NCI-H1436 treated with DMSO at 0.1 percent for 48 hours (cell line): ENCODE results near the gene ZNF862.
"Not testable (repeated sequence)": the region's sequence is repeated elsewhere in the genome, so short reads cannot be mapped to it uniquely, and the experiment has no call there.

Source experiments
- DNase-seq: peaks from one replicate; lab custom pipeline; 2025; lab: John Stamatoyannopoulos, UW

ZNF862 gene

DNA sequence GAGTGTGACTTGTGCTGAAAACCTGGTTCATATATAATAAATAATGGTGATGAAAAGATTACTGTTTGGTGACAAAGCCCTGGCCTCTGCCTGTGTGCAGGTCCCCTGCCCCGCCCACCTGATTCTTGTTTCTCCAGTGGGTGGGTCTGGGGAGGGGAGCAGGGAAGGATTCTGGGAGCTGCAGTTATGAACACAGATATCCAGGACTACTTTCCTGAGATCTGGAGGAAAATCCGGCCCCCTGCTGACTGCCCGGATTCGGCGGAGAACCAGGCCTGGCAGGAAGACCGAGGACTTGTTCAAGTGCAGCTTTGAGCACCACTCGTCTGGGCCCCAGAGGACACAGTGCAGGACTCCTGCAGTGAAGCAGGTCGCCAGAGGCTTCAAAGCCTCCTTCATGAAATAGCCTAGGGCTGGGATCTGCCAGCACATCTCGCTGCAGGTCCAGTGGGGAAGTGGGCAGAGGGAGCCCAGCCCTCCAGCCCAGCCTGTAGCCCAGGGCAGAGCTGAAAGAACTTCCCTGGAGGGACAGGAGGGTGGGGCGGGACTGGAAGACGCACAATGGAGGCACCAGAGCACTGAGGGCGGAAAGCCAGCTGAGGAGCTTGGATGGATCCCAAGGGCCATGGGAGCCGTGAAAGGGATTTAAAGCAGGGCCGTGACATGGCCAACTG lies 42.6 kb downstream of the ZNF862 start:
- DNase-seq, result no peak

DNA sequence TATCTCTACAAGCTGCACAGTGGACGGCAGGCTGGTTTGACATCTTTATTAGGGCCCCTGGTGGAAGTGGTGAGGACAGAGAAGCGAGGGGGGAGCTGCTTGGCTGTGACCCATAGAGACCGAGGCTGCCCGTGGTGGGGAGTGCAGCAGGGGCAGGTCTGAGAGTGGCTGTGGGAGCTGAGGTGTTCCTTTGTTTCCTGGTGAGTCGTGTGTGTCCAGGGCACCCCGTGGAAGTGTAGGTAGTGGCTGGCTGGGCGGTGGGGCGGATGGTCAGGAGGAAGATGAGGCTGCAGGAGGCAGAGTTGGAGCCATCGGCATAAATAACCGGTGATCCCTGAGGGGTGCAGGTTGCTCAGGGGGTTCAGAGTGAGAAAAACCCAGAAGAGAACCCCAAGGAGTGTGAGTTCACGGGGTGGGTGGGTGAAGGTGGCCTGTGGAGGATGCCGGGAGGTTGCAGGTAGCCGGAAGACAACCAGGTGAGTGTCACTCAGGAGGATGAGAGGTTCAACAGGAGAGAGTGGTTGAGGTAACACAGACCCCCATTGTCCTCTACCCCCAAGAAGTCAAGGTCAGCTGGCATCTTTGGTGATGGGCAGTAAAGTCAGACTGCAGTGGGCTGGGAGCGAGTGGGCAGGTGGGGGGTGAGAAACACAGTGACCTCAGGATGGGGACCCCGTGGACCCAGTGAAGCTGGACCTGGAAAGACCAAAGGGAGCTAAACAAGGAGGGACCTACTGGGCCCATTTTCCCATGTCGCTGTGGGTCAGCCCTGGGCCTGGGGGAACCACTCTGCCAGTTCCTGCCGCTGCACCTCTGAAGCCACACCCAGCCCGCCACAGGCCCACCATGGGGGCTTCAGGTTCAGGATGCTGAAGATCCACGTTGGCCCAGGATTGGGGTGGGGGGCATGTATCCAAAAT lies 43.4 kb downstream of the ZNF862 start:
- DNase-seq, result no peak

DNA sequence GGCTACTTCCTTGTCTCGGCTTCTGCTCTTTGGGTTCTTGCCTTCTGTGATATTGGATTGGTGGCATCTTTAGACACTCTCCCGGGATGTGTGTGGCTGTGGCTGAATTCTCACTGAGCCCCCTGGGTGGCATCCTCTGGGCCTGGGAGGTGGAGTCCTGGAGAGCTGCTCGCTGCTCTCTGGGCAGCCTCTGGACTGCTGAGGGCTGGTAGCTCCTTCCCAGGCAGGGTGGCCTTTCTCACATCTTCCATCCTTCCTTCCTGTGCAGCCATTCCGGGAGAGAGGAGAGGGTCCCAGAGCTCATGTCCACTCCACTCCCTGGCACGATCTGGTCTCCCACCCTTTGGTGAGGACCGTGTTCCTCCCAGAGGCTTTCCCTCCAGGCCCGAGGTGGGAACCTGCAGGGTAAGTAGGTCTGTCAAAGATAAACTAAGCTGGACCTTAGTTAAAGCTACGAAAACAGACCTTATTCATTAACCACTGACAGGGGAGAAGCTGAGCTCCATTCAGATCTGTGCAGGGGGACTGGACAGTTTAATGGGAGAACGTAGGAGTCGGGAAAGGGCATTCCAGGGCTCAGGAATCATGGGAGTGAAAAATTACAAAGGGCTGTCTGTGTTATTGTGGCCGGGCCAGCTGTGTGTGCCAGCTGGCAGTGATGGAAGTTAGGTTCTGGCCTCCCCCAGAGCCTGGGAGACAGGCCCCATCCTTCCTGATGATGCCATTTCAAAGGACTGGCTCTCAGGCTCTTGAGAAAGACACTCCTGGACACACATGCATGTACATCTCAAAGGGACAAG lies 44.3 kb downstream of the ZNF862 start:
- no peak for DNase-seq

DNA sequence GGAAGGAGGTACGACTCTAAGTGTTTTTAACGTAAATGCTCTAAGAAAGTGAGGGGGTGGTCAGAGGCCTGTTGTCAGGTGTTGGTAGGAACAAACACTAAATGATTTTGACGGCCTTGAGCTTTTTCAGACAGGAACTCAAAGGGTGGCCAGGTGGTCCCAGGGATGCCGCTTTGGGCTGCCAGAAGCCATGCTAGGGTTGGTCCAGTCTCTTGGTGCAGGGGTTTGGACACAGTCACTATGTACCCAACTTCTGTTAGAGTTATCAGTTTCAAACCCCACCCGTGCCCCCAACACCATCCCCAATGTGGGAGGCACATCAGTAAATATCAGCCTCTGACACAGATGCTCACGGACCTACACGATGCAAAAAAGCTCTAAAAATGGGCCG lies 44.9 kb downstream of the ZNF862 start:
- DNase-seq, result no peak

DNA sequence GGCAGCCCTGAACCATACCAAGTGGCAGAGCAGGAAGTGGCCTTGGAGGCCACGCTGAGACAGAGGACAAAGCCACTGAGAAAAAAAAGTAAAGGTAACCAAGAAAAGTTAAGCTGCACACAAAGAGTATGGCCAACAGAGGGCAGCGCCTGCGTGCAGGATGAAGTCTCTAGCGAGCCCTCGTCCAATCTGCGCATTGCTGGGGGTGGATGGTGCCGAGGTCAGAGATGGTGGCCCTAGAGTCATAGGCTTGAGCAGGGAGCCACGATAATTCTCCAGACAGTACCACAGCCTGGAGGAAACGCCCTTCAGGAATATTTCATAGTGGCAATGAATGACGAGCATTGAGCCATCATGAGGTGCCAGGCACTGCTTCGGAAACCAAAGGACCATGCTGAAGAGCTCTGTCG lies 45.3 kb downstream of the ZNF862 start:
- no peak for DNase-seq

- no peak for DNase-seq
Measured at GRCh38 chr7:149884016-149884415, 45.8 kb downstream of the ZNF862 start.

GRCh38 chr7:149884541-149884940 lies 46.4 kb downstream of the ZNF862 start:
- no peak for DNase-seq

DNA sequence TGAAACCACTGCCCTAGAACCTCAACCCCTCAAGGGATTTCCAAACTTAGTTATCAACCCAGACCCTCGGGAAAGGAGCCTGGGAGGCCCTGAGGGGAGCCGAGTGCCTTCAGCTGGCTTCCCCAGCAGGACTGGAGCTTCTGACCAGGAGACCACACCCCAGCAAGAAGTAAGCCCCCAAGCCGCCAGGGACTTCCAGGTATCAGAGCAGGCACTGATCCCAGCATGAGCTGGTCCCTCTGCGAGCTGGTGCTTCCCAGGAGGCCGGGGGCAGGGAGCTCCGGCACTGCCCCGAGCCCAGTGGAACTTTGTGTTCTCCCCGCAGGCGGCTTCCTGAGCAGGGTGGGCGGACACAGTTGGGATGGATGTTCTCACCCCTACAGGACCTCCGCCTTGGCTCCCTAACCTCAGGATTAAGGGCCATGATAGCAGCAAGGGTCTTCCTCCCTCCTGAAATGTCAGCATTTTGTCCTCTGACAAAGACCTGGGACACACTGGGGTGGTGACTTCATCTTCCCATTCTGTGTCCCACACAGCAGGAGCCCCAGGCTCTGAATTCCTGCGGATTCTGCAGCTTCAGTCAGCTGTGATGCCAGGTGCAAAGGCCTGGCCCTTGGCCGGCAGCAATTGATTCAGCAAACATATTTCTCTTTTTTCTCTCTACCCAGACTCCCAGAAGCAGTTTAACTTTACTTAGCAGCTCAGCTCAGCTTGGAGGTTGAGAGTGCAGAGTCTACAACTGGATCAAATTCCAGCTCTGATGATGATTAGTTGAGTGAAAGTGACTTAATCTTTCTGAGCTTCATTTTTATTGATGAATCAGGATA lies 47.2 kb downstream of the ZNF862 start:
- DNase-seq, result no peak

DNA sequence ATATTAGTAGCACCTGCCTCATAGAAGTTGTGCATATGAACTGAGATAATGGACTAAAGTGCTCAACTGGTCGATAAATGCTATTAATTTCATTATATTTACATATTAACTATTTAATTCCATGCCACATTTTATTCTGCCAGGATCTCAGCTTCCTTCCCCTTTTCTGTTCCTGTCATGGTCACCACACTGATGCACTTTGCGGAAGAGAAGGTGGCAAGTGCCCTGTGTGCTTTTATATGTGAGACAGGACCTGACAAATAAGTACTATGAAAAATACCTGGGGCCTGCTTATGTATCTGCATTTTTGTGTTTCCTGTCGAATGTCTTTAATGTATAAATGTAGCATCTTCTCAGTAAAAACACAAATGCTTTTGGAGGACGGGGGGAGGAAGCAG lies 47.8 kb downstream of the ZNF862 start:
- DNase-seq, result no peak

- DNase-seq, result no peak
Measured at GRCh38 chr7:149887311-149887710, 49.1 kb downstream of the ZNF862 start.

DNA sequence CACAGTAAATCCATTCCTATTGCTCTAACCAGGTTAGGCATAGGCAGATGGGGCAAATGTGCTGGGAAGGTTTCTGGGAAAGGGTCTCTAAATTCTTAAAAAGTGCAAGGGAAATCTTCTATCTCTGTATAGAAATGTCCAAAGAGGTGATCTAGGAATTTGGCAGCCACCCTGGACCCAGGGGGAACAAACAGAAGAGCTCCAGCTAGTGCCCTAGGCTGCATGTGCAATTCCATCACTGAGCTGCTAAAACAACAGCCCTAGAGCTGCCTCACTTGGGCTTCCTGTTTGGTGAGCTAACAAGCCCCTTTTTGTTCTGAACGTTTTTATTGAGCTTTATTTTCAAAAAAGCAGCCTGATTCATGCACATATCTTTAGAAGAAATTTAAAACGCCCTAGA lies 52.5 kb downstream of the ZNF862 start:
- DNase-seq, result not testable (repeated sequence)

GRCh38 chr7:149894957-149895356 lies 56.8 kb downstream of the ZNF862 start:
- not testable (repeated sequence) for DNase-seq

DNA sequence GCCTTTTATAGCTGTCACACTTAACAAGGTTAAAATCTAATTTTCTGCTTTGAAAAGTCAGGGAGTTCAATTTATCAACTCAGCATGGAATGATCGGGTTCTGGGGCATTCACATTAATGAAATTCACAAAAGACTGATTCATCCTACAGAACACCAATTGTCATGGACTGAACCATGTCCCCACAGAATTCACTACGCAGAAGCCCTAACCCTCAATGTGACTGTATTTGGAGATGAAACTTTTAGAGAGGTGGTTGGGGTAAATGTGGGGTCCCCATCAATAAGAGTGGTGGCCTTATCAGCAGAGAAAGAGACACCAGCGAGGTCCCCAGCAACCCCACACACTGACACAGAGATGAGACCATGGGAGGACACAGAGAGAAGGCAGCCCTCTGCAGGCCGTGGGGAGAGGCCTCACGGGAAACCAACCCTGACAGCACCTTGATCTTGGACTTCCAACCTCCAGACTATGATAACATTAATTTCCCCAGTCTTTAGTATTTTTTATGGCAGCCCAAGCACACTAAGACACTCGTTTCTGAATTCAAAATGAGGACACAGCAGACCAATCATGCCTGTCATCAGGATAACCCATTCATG lies 69.7 kb downstream of the ZNF862 start:
- not testable (repeated sequence) for DNase-seq

- not testable (repeated sequence) for DNase-seq
Measured at GRCh38 chr7:149910219-149910618, 72.0 kb downstream of the ZNF862 start.

GRCh38 chr7:149912126-149912525 lies 74.0 kb downstream of the ZNF862 start:
- DNase-seq, result not testable (repeated sequence)
